Lower lobe of right lung (tissue), 2 donors: Measurements from ENCODE around the gene SH3RF1. TPM values are rescaled to one million over a fixed set of nuclear protein-coding genes. Genes with fewer than 3 reads are reported as not detected.

Experiments
- ATAC-seq, 2 donors: fragments of 200-7000 bp; cut with Tn5 transposase; one replicate each; pipeline ENCODE4 v1.9.1; 2020 to 2022; ENCODE audit warnings: mild to moderate bottlenecking in 2 of 2, moderate library complexity in 2 of 2
- DNase-seq: peaks from one replicate; pipeline ENCODE4 v3.0.0-alpha.2; 2020
- H3K27ac ChIP-seq: fragments of 200-600 bp; one replicate; pipeline ENCODE4 v1.8.0; 2022
- H3K27me3 ChIP-seq: fragments of 200-600 bp; one replicate; pipeline ENCODE4 v1.8.0; 2022; ENCODE audit warnings: low read depth
- H3K36me3 ChIP-seq: fragments of 200-600 bp; one replicate; pipeline ENCODE4 v1.8.0; 2022; ENCODE audit warnings: mild to moderate bottlenecking
- H3K4me1 ChIP-seq: fragments of 200-600 bp; one replicate; pipeline ENCODE4 v1.8.0; 2022
- H3K4me3 ChIP-seq: fragments of 200-600 bp; one replicate; pipeline ENCODE4 v1.8.0; 2022; ENCODE audit warnings: mild to moderate bottlenecking
- H3K9me3 ChIP-seq: fragments of 200-600 bp; one replicate; pipeline ENCODE4 v1.8.0; 2022
- CTCF ChIP-seq: fragments of 200-600 bp; IDR thresholded peaks from one replicate; pipeline ENCODE4 v1.8.0; 2022; ENCODE audit warnings: antibody characterized with exemption, mild to moderate bottlenecking
- intact Hi-C: fragments of 100-400 bp; cut with DNase I; formaldehyde crosslinking; loops from one replicate; pipeline ENCODE4 v1.11.0; 2022
- total RNA-seq: library from RNA; stranded (reverse); fragmentation: NEBNext Ultra II Directional; extraction: Animal tissue kit (Norgen Biotek cat#: 25700); gene quantifications from one replicate; pipeline ENCODE4 v1.2.1, GENCODE V29; 2021
- donor health status: DM: no; HTN: yes; CAD: no; lungs with severe emphysema.

SH3RF1 gene
- total RNA-seq, 1 donor from 2014 or later: 34.2 TPM

GRCh38 chr4:169124661-169125060 is 146.1 kb downstream of the SH3RF1 start:
- DNase-seq (no peak), ATAC-seq (no peak)
- Histone ChIP-seq H3K27me3 (no peaks in the 10 kb centered on the region), H3K27ac (no peak overlapping the region), H3K4me1 (no peaks in the 10 kb centered on the region), H3K4me3 (no peak overlapping the region), H3K9me3 (no peaks in the 10 kb centered on the region), H3K36me3 (peaks cover 43% of the 10 kb centered on the region)
- intact Hi-C loops: no loop called here
- no peak for TF ChIP-seq CTCF

- Histone ChIP-seq H3K27me3 (no peaks in the 10 kb centered on the region), H3K36me3 (peaks cover 40% of the 10 kb centered on the region), H3K4me3 (no peak overlapping the region), H3K4me1 (no peaks in the 10 kb centered on the region), H3K9me3 (no peaks in the 10 kb centered on the region), H3K27ac (no peak overlapping the region)
- ATAC-seq: no peak
- intact Hi-C loops: no loop called here
- no peak for TF ChIP-seq CTCF
- DNase-seq: no peak
Observed at GRCh38 chr4:169122422-169122821, 148.3 kb downstream of the SH3RF1 start.

- Histone ChIP-seq H3K36me3 (peaks cover 45% of the 10 kb centered on the region), H3K9me3 (no peaks in the 10 kb centered on the region), H3K4me1 (no peaks in the 10 kb centered on the region), H3K27ac (no peak overlapping the region), H3K4me3 (no peak overlapping the region), H3K27me3 (no peaks in the 10 kb centered on the region)
- intact Hi-C loops: no loop called here
- TF ChIP-seq CTCF: no peak
- DNase-seq (no peak), ATAC-seq (no peak)
Observed at GRCh38 chr4:169121861-169122382, 148.8 kb downstream of the SH3RF1 start.

- no peak overlapping the region for H3K4me3 ChIP-seq
- TF ChIP-seq CTCF: no peak
- ATAC-seq (no peak), DNase-seq (no peak)
- no peaks in the 10 kb centered on the region for H3K27me3 ChIP-seq
- H3K36me3 ChIP-seq: peaks cover 58% of the 10 kb centered on the region
- intact Hi-C loops: no loop called here
- H3K9me3 ChIP-seq: no peaks in the 10 kb centered on the region
- no peaks in the 10 kb centered on the region for H3K4me1 ChIP-seq
- no peak overlapping the region for H3K27ac ChIP-seq
Observed at GRCh38 chr4:169120624-169121023, 150.1 kb downstream of the SH3RF1 start.

- peaks cover 67% of the 10 kb centered on the region for H3K36me3 ChIP-seq
- intact Hi-C loops: no loop called here
- no peaks in the 10 kb centered on the region for H3K27me3 ChIP-seq
- H3K27ac ChIP-seq: no peak overlapping the region
- no peaks in the 10 kb centered on the region for H3K9me3 ChIP-seq
- H3K4me1 ChIP-seq: no peaks in the 10 kb centered on the region
- ATAC-seq (no peak), DNase-seq (no peak)
- H3K4me3 ChIP-seq: no peak overlapping the region
- TF ChIP-seq CTCF: no peak
Observed at GRCh38 chr4:169119536-169119935, 151.2 kb downstream of the SH3RF1 start.
